ENCODE data around the gene UBXN11. TPM values are rescaled to one million over a fixed set of nuclear protein-coding genes. Genes with fewer than 3 reads are reported as not detected.

The UBXN11 gene
- total RNA-seq, 1 donor from 2014 or later, result 12.8 TPM

- H3K4me3 ChIP-seq (ENCODE audit: insufficient read depth, low read depth, low read length), result no peak overlapping the region
- H3K27ac ChIP-seq (ENCODE audit: low read depth, low read length), result no peak overlapping the region
- no peak overlapping the region for H3K4me2 ChIP-seq (ENCODE audit: low read length)
- H3K9me3 ChIP-seq (ENCODE audit: insufficient read depth, low read depth, low read length), result no peaks in the 10 kb centered on the region
- no peaks in the 10 kb centered on the region for H3K79me2 ChIP-seq (ENCODE audit: insufficient read depth, low read length)
- no peak overlapping the region for H2AFZ ChIP-seq (ENCODE audit: low read depth, low read length)
- no peak overlapping the region for H3K4me3 Mint-ChIP-seq (ENCODE audit: unreplicated experiment)
- DNase-seq (ENCODE audit: low read depth) (no peak), FAIRE-seq (no peak)
- TF ChIP-seq EZH2 (IDR thresholded peaks at IDR 0.05; ENCODE audit: insufficient read depth, low read length), result no peak
- TF ChIP-seq CTCF (IDR thresholded peaks at IDR 0.05; ENCODE audit: insufficient read depth, low read depth, low read length), result no peak
- H3K9ac ChIP-seq (ENCODE audit: low read length), result no peak overlapping the region
- H3K27me3 ChIP-seq (ENCODE audit: insufficient read depth, low read length), result peaks cover 9% of the 10 kb centered on the region
- peaks cover 13% of the 10 kb centered on the region for H3K4me1 ChIP-seq (ENCODE audit: insufficient read depth, low read length)
- H3K27ac Mint-ChIP-seq (ENCODE audit: unreplicated experiment), result no peak overlapping the region
- H3K9me3 Mint-ChIP-seq (ENCODE audit: unreplicated experiment), result no peaks in the 10 kb centered on the region
- no peaks in the 10 kb centered on the region for H4K20me1 ChIP-seq (ENCODE audit: insufficient read depth, low read length)
- peaks cover 17% of the 10 kb centered on the region for H3K27me3 Mint-ChIP-seq (ENCODE audit: low read depth, unreplicated experiment)
- H3K36me3 ChIP-seq (ENCODE audit: insufficient read depth, low read length), result no peaks in the 10 kb centered on the region
- peaks cover 6% of the 10 kb centered on the region for H3K4me1 Mint-ChIP-seq (ENCODE audit: low read depth, unreplicated experiment)
- no peaks in the 10 kb centered on the region for H3K36me3 Mint-ChIP-seq (ENCODE audit: low read depth, unreplicated experiment)
These were observed 32.2 kb upstream of the UBXN11 start for GRCh38 chr1:26338670-26339069.

DNA sequence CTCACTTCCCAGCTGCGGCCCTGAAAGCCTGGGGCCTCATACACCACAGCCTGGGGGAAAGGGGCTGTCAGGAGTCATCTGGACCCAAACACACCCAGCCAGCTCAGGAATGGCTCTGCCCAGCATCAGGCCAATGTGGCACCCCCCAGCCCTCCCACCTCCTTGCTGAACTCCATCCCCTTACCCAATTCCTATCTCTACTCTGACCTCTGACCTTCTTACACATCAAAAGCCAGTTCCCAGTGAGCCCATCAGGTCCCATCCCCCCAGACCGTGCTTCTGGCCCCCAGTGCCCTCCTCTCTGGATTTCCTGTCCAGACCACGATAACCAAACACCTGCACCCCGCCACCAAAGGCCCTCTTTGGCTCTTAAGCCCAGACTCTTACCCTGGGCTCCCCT, 31.2 kb upstream of the UBXN11 start:
- H3K27me3 Mint-ChIP-seq (ENCODE audit: low read depth, unreplicated experiment), result peaks cover 12% of the 10 kb centered on the region
- no peak for TF ChIP-seq EZH2 (IDR thresholded peaks at IDR 0.05; ENCODE audit: insufficient read depth, low read length)
- TF ChIP-seq CTCF (IDR thresholded peaks at IDR 0.05; ENCODE audit: insufficient read depth, low read depth, low read length), result no peak
- no peaks in the 10 kb centered on the region for H3K36me3 ChIP-seq (ENCODE audit: insufficient read depth, low read length)
- no peaks in the 10 kb centered on the region for H3K36me3 Mint-ChIP-seq (ENCODE audit: low read depth, unreplicated experiment)
- H3K4me2 ChIP-seq (ENCODE audit: low read length), result no peak overlapping the region
- H3K79me2 ChIP-seq (ENCODE audit: insufficient read depth, low read length), result no peaks in the 10 kb centered on the region
- no peaks in the 10 kb centered on the region for H3K9me3 Mint-ChIP-seq (ENCODE audit: unreplicated experiment)
- peaks cover 6% of the 10 kb centered on the region for H3K4me1 Mint-ChIP-seq (ENCODE audit: low read depth, unreplicated experiment)
- peaks cover 7% of the 10 kb centered on the region for H3K27me3 ChIP-seq (ENCODE audit: insufficient read depth, low read length)
- peaks cover 13% of the 10 kb centered on the region for H3K4me1 ChIP-seq (ENCODE audit: insufficient read depth, low read length)
- H3K4me3 ChIP-seq (ENCODE audit: insufficient read depth, low read depth, low read length), result no peak overlapping the region
- peak overlapping the region; percentile 50 for H3K4me3 Mint-ChIP-seq (ENCODE audit: unreplicated experiment)
- no peak overlapping the region for H3K9ac ChIP-seq (ENCODE audit: low read length)
- no peaks in the 10 kb centered on the region for H4K20me1 ChIP-seq (ENCODE audit: insufficient read depth, low read length)
- no peaks in the 10 kb centered on the region for H3K9me3 ChIP-seq (ENCODE audit: insufficient read depth, low read depth, low read length)
- no peak overlapping the region for H3K27ac Mint-ChIP-seq (ENCODE audit: unreplicated experiment)
- FAIRE-seq, result no peak
- H2AFZ ChIP-seq (ENCODE audit: low read depth, low read length), result no peak overlapping the region
- no peak overlapping the region for H3K27ac ChIP-seq (ENCODE audit: low read depth, low read length)
- DNase-seq (ENCODE audit: low read depth), result no peak

DNA sequence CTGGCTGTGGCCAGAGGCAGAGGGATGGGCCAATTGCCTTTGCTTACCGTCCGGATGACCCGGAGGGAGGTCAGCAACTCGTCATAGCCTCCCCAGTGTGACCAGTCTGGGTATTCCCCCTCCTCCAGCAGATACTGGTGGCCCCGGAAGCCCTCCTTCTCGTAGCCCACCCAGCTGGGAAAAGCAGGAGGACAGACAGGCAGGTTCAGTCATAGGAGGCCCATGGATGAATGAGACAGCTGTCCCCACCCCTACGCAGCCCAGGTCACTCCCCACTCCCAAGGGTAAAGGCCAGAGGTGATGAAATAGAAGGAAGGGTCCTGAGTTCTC, 30.7 kb upstream of the UBXN11 start:
- peaks cover 13% of the 10 kb centered on the region for H3K4me1 ChIP-seq (ENCODE audit: insufficient read depth, low read length)
- DNase-seq (ENCODE audit: low read depth) (no peak), FAIRE-seq (no peak)
- H3K79me2 ChIP-seq (ENCODE audit: insufficient read depth, low read length), result no peaks in the 10 kb centered on the region
- H3K36me3 ChIP-seq (ENCODE audit: insufficient read depth, low read length), result no peaks in the 10 kb centered on the region
- H4K20me1 ChIP-seq (ENCODE audit: insufficient read depth, low read length), result no peaks in the 10 kb centered on the region
- Mint-ChIP-seq H3K4me3 (ENCODE audit: unreplicated experiment) (peak overlapping the region; percentile 34), H3K4me1 (ENCODE audit: low read depth, unreplicated experiment) (peaks cover 6% of the 10 kb centered on the region), H3K36me3 (ENCODE audit: low read depth, unreplicated experiment) (no peaks in the 10 kb centered on the region), H3K9me3 (ENCODE audit: unreplicated experiment) (no peaks in the 10 kb centered on the region), H3K27me3 (ENCODE audit: low read depth, unreplicated experiment) (peaks cover 7% of the 10 kb centered on the region), H3K27ac (ENCODE audit: unreplicated experiment) (no peak overlapping the region)
- no peak overlapping the region for H3K4me3 ChIP-seq (ENCODE audit: insufficient read depth, low read depth, low read length)
- no peak overlapping the region for H3K27ac ChIP-seq (ENCODE audit: low read depth, low read length)
- TF ChIP-seq CTCF (IDR thresholded peaks at IDR 0.05; ENCODE audit: insufficient read depth, low read depth, low read length) (no peak), EZH2 (IDR thresholded peaks at IDR 0.05; ENCODE audit: insufficient read depth, low read length) (no peak)
- no peak overlapping the region for H3K9ac ChIP-seq (ENCODE audit: low read length)
- H3K4me2 ChIP-seq (ENCODE audit: low read length), result no peak overlapping the region
- no peak overlapping the region for H2AFZ ChIP-seq (ENCODE audit: low read depth, low read length)
- peaks cover 5% of the 10 kb centered on the region for H3K27me3 ChIP-seq (ENCODE audit: insufficient read depth, low read length)
- no peaks in the 10 kb centered on the region for H3K9me3 ChIP-seq (ENCODE audit: insufficient read depth, low read depth, low read length)

Data from astrocyte (in vitro differentiated cells and primary cell).